Mesendoderm (in vitro differentiated cells): ENCODE results near the gene RNGTT.

ENCODE experiments used
- DNase-seq: peaks from one replicate; pipeline ENCODE4 v3.0.0; 2013
- H2AK5ac ChIP-seq: 2 replicates; pipeline ENCODE4 v1.6.1; 2013; ENCODE audit warnings: low read length, inconsistent platforms
- H2BK120ac ChIP-seq: 2 replicates; pipeline ENCODE4 v1.6.1; 2013; ENCODE audit warnings: low read depth, mild to moderate bottlenecking, low read length, moderate library complexity, mixed read lengths
- H2BK15ac ChIP-seq: replicated peaks from 2 replicates; pipeline ENCODE4 v1.6.1; 2013; ENCODE audit warnings: low read depth, mild to moderate bottlenecking, moderate library complexity
- H2BK5ac ChIP-seq: 2 replicates; pipeline ENCODE4 v1.6.1; 2013; ENCODE audit warnings: low read length, inconsistent platforms
- H3K18ac ChIP-seq: 2 replicates; pipeline ENCODE4 v1.6.1; 2013; ENCODE audit warnings: mild to moderate bottlenecking, low read length, mixed read lengths
- H3K23ac ChIP-seq: one replicate; pipeline ENCODE4 v1.6.1; 2013; ENCODE audit warnings: low read length
- H3K27ac ChIP-seq: 2 replicates; pipeline ENCODE4 v1.5.1; 2013; ENCODE audit warnings: low read depth, mild to moderate bottlenecking, inconsistent platforms, low read length, moderate library complexity
- H3K27me3 ChIP-seq: 2 replicates; pipeline ENCODE4 v1.6.1; 2013; ENCODE audit warnings: low read length, control low read depth, mild to moderate bottlenecking, inconsistent platforms; ENCODE audit not compliant: insufficient read depth, poor library complexity
- H3K36me3 ChIP-seq: 2 replicates; pipeline ENCODE4 v1.6.1; 2013; ENCODE audit warnings: low read length, inconsistent platforms; ENCODE audit not compliant: control insufficient read depth, insufficient read depth
- H3K4ac ChIP-seq: one replicate; pipeline ENCODE4 v1.6.1; 2013; ENCODE audit warnings: low read depth, mild to moderate bottlenecking, low read length, moderate library complexity
- H3K4me1 ChIP-seq: 2 replicates; pipeline ENCODE4 v1.6.1; 2013; ENCODE audit warnings: low read depth, low read length, inconsistent platforms; ENCODE audit not compliant: control insufficient read depth
- H3K4me2 ChIP-seq: 2 replicates; pipeline ENCODE4 v1.6.1; 2013; ENCODE audit warnings: low read length
- H3K4me3 ChIP-seq: 2 replicates; pipeline ENCODE4 v1.5.1; 2013; ENCODE audit warnings: mild to moderate bottlenecking, low read length
- H3K56ac ChIP-seq: one replicate; pipeline ENCODE4 v1.6.1; 2013; ENCODE audit warnings: low read length
- H3K79me1 ChIP-seq: 2 replicates; pipeline ENCODE4 v1.6.1; 2013; ENCODE audit warnings: low read length, inconsistent platforms
- H3K79me2 ChIP-seq: 2 replicates; pipeline ENCODE4 v1.6.1; 2013; ENCODE audit warnings: mild to moderate bottlenecking, low read length; ENCODE audit not compliant: control insufficient read depth, insufficient read depth
- H3K9ac ChIP-seq: 2 replicates; pipeline ENCODE4 v1.6.1; 2013; ENCODE audit warnings: low read length, inconsistent platforms
- H4K5ac ChIP-seq: one replicate; pipeline ENCODE4 v1.6.1; 2013; ENCODE audit warnings: low read length
- H4K8ac ChIP-seq: one replicate; pipeline ENCODE4 v1.6.1; 2013; ENCODE audit warnings: low read depth, mild to moderate bottlenecking, control low read depth, low read length, moderate library complexity
- WGBS: extraction: QIAGEN DNeasy Blood & Tissue Kit; methylation state at CpG from one replicate; pipeline ENCODE4 v1.1.7; 2013; ENCODE audit warnings: low lambda C conversion rate, missing lambda C conversion rate; ENCODE audit not compliant: insufficient coverage; ENCODE audit errors: extremely low coverage; 5-methylcytosine and 5-hydroxymethylcytosine counted together

Gene RNGTT

GRCh38 chr6:88871498-88871897 lies 91.9 kb downstream of the RNGTT start:
- peak; percentile 73 for DNase-seq
- Histone ChIP-seq H3K79me1 (no peaks in the 10 kb centered on the region), H3K4me3 (no peak overlapping the region), H4K5ac (no peak overlapping the region), H4K8ac (no peak overlapping the region), H3K4me1 (no peaks in the 10 kb centered on the region), H2AK5ac (no peak overlapping the region), H3K23ac (no peak overlapping the region), H3K27ac (no peak overlapping the region), H3K79me2 (no peaks in the 10 kb centered on the region), H3K4me2 (no peak overlapping the region), H3K27me3 (no peaks in the 10 kb centered on the region), H2BK15ac (no peak overlapping the region), H3K9ac (no peak overlapping the region), H3K4ac (no peak overlapping the region), H2BK120ac (no peak overlapping the region), H3K36me3 (no peaks in the 10 kb centered on the region), H3K56ac (no peak overlapping the region), H3K18ac (no peak overlapping the region), H2BK5ac (no peak overlapping the region)
- no CpG with 5 or more reads among the region's 3 CpGs for WGBS

DNA sequence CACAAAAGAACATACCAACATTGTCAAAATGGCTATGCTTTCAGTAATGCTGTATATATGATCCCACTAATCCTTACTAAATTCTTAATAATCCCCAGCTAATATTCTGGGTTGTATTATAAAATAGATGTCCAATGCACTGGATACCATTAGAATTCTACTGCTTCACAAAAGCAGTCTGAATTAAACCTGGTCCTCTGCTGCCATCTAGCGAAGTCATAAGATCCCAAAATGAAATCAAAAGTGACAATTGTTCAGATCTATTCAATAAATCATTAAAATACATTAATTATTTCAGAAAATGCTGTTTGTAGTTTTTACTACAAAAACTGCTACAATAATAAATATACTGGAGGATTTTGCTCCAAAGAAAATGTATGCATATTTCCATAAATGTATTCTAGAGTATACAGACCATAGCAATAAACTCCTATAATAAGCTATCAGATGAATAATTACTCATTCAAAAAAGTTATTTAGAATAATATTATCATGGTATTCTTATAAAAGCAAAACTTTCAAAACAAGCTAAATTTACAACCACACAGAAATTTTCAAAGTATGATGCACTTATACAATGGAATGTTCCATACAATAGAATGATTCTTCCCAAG lies 92.6 kb downstream of the RNGTT start:
- no peak overlapping the region for H4K8ac ChIP-seq
- H3K56ac ChIP-seq: no peak overlapping the region
- no peaks in the 10 kb centered on the region for H3K36me3 ChIP-seq
- no peaks in the 10 kb centered on the region for H3K4me1 ChIP-seq
- no peak overlapping the region for H3K18ac ChIP-seq
- H2BK15ac ChIP-seq: no peak overlapping the region
- no peaks in the 10 kb centered on the region for H3K79me2 ChIP-seq
- no peak overlapping the region for H3K9ac ChIP-seq
- no peaks in the 10 kb centered on the region for H3K79me1 ChIP-seq
- H3K4me3 ChIP-seq: no peak overlapping the region
- no peak overlapping the region for H4K5ac ChIP-seq
- no peak overlapping the region for H3K23ac ChIP-seq
- no peak overlapping the region for H3K4me2 ChIP-seq
- H3K27me3 ChIP-seq: no peaks in the 10 kb centered on the region
- H2BK120ac ChIP-seq: no peak overlapping the region
- WGBS: no CpG with 5 or more reads among the region's 1 CpG
- H3K4ac ChIP-seq: no peak overlapping the region
- H2AK5ac ChIP-seq: no peak overlapping the region
- no peak overlapping the region for H2BK5ac ChIP-seq
- H3K27ac ChIP-seq: no peak overlapping the region
- DNase-seq: peak; percentile 58

GRCh38 chr6:88869263-88870020 lies 94.0 kb downstream of the RNGTT start:
- H4K8ac ChIP-seq: no peak overlapping the region
- H2BK120ac ChIP-seq: no peak overlapping the region
- H3K56ac ChIP-seq: no peak overlapping the region
- H3K36me3 ChIP-seq: no peaks in the 10 kb centered on the region
- no peak overlapping the region for H3K23ac ChIP-seq
- H3K79me1 ChIP-seq: no peaks in the 10 kb centered on the region
- H3K4me2 ChIP-seq: no peak overlapping the region
- H3K27me3 ChIP-seq: no peaks in the 10 kb centered on the region
- H3K9ac ChIP-seq: no peak overlapping the region
- H3K27ac ChIP-seq: no peak overlapping the region
- no peak overlapping the region for H3K18ac ChIP-seq
- no peak overlapping the region for H2BK5ac ChIP-seq
- H3K4me3 ChIP-seq: no peak overlapping the region
- H3K79me2 ChIP-seq: no peaks in the 10 kb centered on the region
- H2BK15ac ChIP-seq: no peak overlapping the region
- no peaks in the 10 kb centered on the region for H3K4me1 ChIP-seq
- H2AK5ac ChIP-seq: no peak overlapping the region
- H4K5ac ChIP-seq: no peak overlapping the region
- H3K4ac ChIP-seq: no peak overlapping the region
- no CpG with 5 or more reads among the region's 1 CpG for WGBS
- DNase-seq: no peak

GRCh38 chr6:88867841-88868731 lies 95.3 kb downstream of the RNGTT start:
- WGBS: no CpG with 5 or more reads among the region's 2 CpGs
- Histone ChIP-seq H3K4ac (no peak overlapping the region), H2AK5ac (no peak overlapping the region), H3K4me1 (no peaks in the 10 kb centered on the region), H3K36me3 (no peaks in the 10 kb centered on the region), H3K4me3 (no peak overlapping the region), H3K27me3 (no peaks in the 10 kb centered on the region), H4K8ac (no peak overlapping the region), H3K79me1 (no peaks in the 10 kb centered on the region), H3K18ac (no peak overlapping the region), H2BK15ac (no peak overlapping the region), H3K4me2 (no peak overlapping the region), H4K5ac (no peak overlapping the region), H2BK5ac (no peak overlapping the region), H3K56ac (no peak overlapping the region), H3K27ac (no peak overlapping the region), H3K23ac (no peak overlapping the region), H3K79me2 (no peaks in the 10 kb centered on the region), H3K9ac (no peak overlapping the region), H2BK120ac (no peak overlapping the region)
- peak; percentile 13 for DNase-seq

DNA sequence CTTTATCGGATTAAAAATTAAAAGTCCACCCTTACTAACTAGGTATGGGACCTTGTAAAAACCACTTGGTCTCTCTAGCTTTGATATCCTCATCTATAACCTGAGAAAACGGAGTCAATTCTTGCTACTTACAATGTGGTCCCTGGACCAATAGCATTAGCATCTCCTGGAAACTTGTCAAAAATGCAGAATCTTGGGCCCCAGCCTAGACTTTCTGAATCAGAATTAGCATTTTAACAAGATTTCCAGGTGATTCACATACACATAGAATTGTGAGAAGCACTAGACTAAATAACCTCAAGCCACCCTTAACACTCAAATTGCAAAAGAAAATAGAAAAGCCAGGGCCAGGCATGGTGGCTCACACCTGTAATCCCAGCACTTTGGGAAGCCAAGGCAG lies 96.6 kb downstream of the RNGTT start:
- H3K18ac ChIP-seq: no peak overlapping the region
- no peak overlapping the region for H2BK15ac ChIP-seq
- no peaks in the 10 kb centered on the region for H3K79me1 ChIP-seq
- WGBS: no CpG with 5 or more reads among the region's 2 CpGs
- H3K79me2 ChIP-seq: no peaks in the 10 kb centered on the region
- H3K27me3 ChIP-seq: no peaks in the 10 kb centered on the region
- no peak overlapping the region for H4K8ac ChIP-seq
- H3K4me2 ChIP-seq: no peak overlapping the region
- DNase-seq: no peak
- no peak overlapping the region for H3K56ac ChIP-seq
- no peak overlapping the region for H2AK5ac ChIP-seq
- H3K36me3 ChIP-seq: no peaks in the 10 kb centered on the region
- no peak overlapping the region for H3K9ac ChIP-seq
- H2BK5ac ChIP-seq: no peak overlapping the region
- H4K5ac ChIP-seq: no peak overlapping the region
- H3K4ac ChIP-seq: no peak overlapping the region
- no peaks in the 10 kb centered on the region for H3K4me1 ChIP-seq
- H3K23ac ChIP-seq: no peak overlapping the region
- no peak overlapping the region for H3K27ac ChIP-seq
- no peak overlapping the region for H3K4me3 ChIP-seq
- no peak overlapping the region for H2BK120ac ChIP-seq
